H1 (cell line): ENCODE results near the gene HEATR9. TPM values are rescaled to one million over a fixed set of nuclear protein-coding genes. Genes with fewer than 3 reads are reported as not detected.

Experiments
- CTCF ChIP-seq, 3 experiments: IDR thresholded peaks; 1 replicate in 2 of 3; 2 replicates in 1 of 3; pipeline versions ENCODE4 v1.5.1 to v1.6.1; 2011; ENCODE audit warnings: low read length in 3 of 3, mild to moderate bottlenecking in 3 of 3, inconsistent platforms in 2 of 3, low read depth in 1 of 3, moderate library complexity in 1 of 3; ENCODE audit not compliant: insufficient read depth in 1 of 3; ENCODE audit errors: control extremely low read depth in 1 of 3
- JUND ChIP-seq: IDR thresholded peaks from 2 replicates; pipeline ENCODE4 v1.6.1; 2011; ENCODE audit warnings: mild to moderate bottlenecking, improper control_type of control experiment, low read length
- NRF1 ChIP-seq: IDR thresholded peaks from 2 replicates; pipeline ENCODE4 v1.6.1; 2011; ENCODE audit warnings: mild to moderate bottlenecking, low read depth, low read length, improper control_type of control experiment
- SRF ChIP-seq: IDR thresholded peaks from 2 replicates; pipeline ENCODE4 v1.6.1; 2011; ENCODE audit warnings: mild to moderate bottlenecking, low read depth, low read length, moderate library complexity
- ZNF274 ChIP-seq: IDR thresholded peaks from 2 replicates; pipeline ENCODE4 v1.7.0; 2012; ENCODE audit warnings: low read length, borderline replicate concordance; ENCODE audit errors: extremely low read depth
- polyA plus RNA-seq, 7 experiments: library from polyadenylated mRNA; depleted of rRNA in 3 of 7; stranded (reverse) in 5 of 7; unstranded in 2 of 7; fragments of >200 nt in 5 of 7; fragments of 200-250 nt in 2 of 7; gene quantifications; 1 replicate in 5 of 7; 2 replicates in 1 of 7; 4 replicates in 1 of 7; pipeline versions ENCODE4 v1.2.1 to v1.2.3, GENCODE V29; 2011 to 2013; ENCODE audit warnings: missing spikeins in 2 of 7, mixed read lengths in 2 of 7
- total RNA-seq: library from RNA; stranded (reverse); fragmentation: NEBNext Ultra II Directional; extraction: Animal tissue kit (Norgen Biotek cat#: 25700); gene quantifications from 2 replicates; pipeline ENCODE4 v1.2.1, GENCODE V29; 2021

The HEATR9 gene
- total and polyA plus RNA-seq, 2 of the 8 experiments (the other 6 are each of a cell fraction or from before 2014, with no cell fraction given): not detected

GRCh38 chr17:35912339-35912912, 43.7 kb upstream of the HEATR9 start (continued):
- no peak for TF ChIP-seq CTCF (IDR thresholded peaks at IDR 0.05; ENCODE audit: control extremely low read depth in 1 of 3, insufficient read depth in 1 of 3, low read depth in 1 of 3, low read length in 3 of 3)
- TF ChIP-seq ZNF274: no peak
- no peak for TF ChIP-seq SRF
- TF ChIP-seq NRF1: no peak
- no peak for TF ChIP-seq JUND
